Natural killer cell (primary cell): ENCODE measurements around the gene PTGS2. TPM values are rescaled to one million over a fixed set of nuclear protein-coding genes. Genes with fewer than 3 reads are reported as not detected.

Experiments used
- ATAC-seq, 3 donors: fragments of 150-1000 bp in 2 of 3; fragments of 200-7000 bp in 1 of 3; cut with Tn5 transposase; 1 replicate in 1 of 3; 2 replicates in 2 of 3; pipeline ENCODE4 v1.10.0; 2021; ENCODE audit warnings: mild to moderate bottlenecking in 2 of 3, moderate library complexity in 2 of 3
- DNase-seq, 2 donors: peaks; one replicate each; pipeline versions ENCODE4 v3.0.0 to v3.0.0-alpha.2; 2013 to 2021; ENCODE audit warnings: mixed read lengths in 1 of 2
- H3K27ac ChIP-seq: one replicate; pipeline ENCODE4 v1.5.1; 2013; ENCODE audit warnings: mild to moderate bottlenecking, low read length
- H3K27me3 ChIP-seq: one replicate; pipeline ENCODE4 v1.6.1; 2013; ENCODE audit warnings: low read length; ENCODE audit not compliant: control insufficient read depth, insufficient read depth
- H3K36me3 ChIP-seq: one replicate; pipeline ENCODE4 v1.6.1; 2013; ENCODE audit warnings: low read length; ENCODE audit not compliant: control insufficient read depth, insufficient read depth
- H3K4me1 ChIP-seq: one replicate; pipeline ENCODE4 v1.6.1; 2013; ENCODE audit warnings: low read length; ENCODE audit not compliant: control insufficient read depth, insufficient read depth
- H3K4me3 ChIP-seq: one replicate; pipeline ENCODE4 v1.5.1; 2013; ENCODE audit warnings: low read length
- H3K9me3 ChIP-seq: one replicate; pipeline ENCODE4 v1.6.1; 2013; ENCODE audit warnings: low read length; ENCODE audit not compliant: control insufficient read depth, insufficient read depth
- H3K27ac Mint-ChIP-seq, 2 donors: one replicate each; pipeline ENCODE4 v1.8.0; 2022; ENCODE audit warnings: mild to moderate bottlenecking in 2 of 2, mixed read lengths in 2 of 2, moderate library complexity in 1 of 2
- H3K27me3 Mint-ChIP-seq, 2 donors: one replicate each; pipeline ENCODE4 v1.8.0; 2022; ENCODE audit warnings: low read depth in 2 of 2, mixed read lengths in 2 of 2
- H3K36me3 Mint-ChIP-seq: one replicate; pipeline ENCODE4 v1.8.0; 2022; ENCODE audit warnings: mixed read lengths
- H3K4me1 Mint-ChIP-seq, 2 donors: one replicate each; pipeline ENCODE4 v1.8.0; 2022; ENCODE audit warnings: mixed read lengths in 2 of 2
- H3K4me3 Mint-ChIP-seq: one replicate; pipeline ENCODE4 v1.8.0; 2022; ENCODE audit warnings: mild to moderate bottlenecking, moderate library complexity, mixed read lengths
- H3K9me3 Mint-ChIP-seq, 2 donors: one replicate each; pipeline ENCODE4 v1.8.0; 2022; ENCODE audit warnings: mixed read lengths in 2 of 2
- WGBS: methylation state at CpG from one replicate; pipeline ENCODE4 v1.1.7; 2013; ENCODE audit warnings: missing lambda C conversion rate; ENCODE audit not compliant: insufficient coverage; 5-methylcytosine and 5-hydroxymethylcytosine counted together
- intact Hi-C: fragments of 100-400 bp; cut with micrococcal nuclease; formaldehyde crosslinking; loops from one replicate; pipeline ENCODE4 v1.14.2; 2022
- total RNA-seq, 4 donors: library from RNA; stranded (reverse); fragments of 120-200 nt in 1 of 4; gene quantifications; one replicate each; pipeline versions ENCODE4 v1.2.3 to v1.2.4, GENCODE V29; 2013 to 2022
- TF ChIP-seq, protein P1 (sequence below): fragments of 200-600 bp; IDR thresholded peaks from one replicate; pipeline ENCODE4 v1.8.0; 2022; ENCODE audit warnings: antibody characterized with exemption

Gene PTGS2
- total RNA-seq, 3 donors from 2014 or later (not counting 1 experiment from before 2014, with no cell fraction given): 4.0 to 32.8 (median 6.9) TPM

DNA sequence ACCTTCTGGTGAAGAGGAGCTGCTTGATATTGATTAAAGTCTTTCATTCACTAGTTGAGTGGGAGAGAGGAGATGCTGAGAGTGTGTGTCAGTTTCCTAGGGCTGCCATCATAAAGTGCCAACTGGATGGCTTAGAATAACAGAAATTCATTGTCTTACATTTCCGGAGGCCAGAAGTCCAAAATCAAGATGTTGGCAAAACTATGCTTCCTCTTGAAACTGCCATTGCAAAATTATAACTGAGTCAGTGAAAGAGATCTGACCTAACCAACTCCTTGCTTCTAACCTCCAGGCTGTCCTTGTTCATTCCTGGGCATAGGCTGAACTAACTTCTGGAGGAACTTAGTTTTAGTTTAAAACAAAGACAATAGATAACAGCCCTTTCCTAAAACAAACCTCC is 47.1 kb downstream of the PTGS2 start:
- Histone ChIP-seq H3K27ac (no peak overlapping the region), H3K27me3 (no peaks in the 10 kb centered on the region), H3K4me3 (no peak overlapping the region), H3K9me3 (no peaks in the 10 kb centered on the region), H3K36me3 (no peaks in the 10 kb centered on the region), H3K4me1 (peaks cover 3% of the 10 kb centered on the region)
- intact Hi-C loops: no loop called here
- H3K27ac Mint-ChIP-seq: no peak overlapping the region
- H3K9me3 Mint-ChIP-seq: no peaks in the 10 kb centered on the region
- TF ChIP-seq, protein P1, sequence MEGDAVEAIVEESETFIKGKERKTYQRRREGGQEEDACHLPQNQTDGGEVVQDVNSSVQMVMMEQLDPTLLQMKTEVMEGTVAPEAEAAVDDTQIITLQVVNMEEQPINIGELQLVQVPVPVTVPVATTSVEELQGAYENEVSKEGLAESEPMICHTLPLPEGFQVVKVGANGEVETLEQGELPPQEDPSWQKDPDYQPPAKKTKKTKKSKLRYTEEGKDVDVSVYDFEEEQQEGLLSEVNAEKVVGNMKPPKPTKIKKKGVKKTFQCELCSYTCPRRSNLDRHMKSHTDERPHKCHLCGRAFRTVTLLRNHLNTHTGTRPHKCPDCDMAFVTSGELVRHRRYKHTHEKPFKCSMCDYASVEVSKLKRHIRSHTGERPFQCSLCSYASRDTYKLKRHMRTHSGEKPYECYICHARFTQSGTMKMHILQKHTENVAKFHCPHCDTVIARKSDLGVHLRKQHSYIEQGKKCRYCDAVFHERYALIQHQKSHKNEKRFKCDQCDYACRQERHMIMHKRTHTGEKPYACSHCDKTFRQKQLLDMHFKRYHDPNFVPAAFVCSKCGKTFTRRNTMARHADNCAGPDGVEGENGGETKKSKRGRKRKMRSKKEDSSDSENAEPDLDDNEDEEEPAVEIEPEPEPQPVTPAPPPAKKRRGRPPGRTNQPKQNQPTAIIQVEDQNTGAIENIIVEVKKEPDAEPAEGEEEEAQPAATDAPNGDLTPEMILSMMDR: no peak
- WGBS: 94% methylated on average over 1 of the region's 1 CpG
- no peaks in the 10 kb centered on the region for H3K4me1 Mint-ChIP-seq
- DNase-seq: no peak
- H3K4me3 Mint-ChIP-seq: no peak overlapping the region
- no peaks in the 10 kb centered on the region for H3K36me3 Mint-ChIP-seq
- no peaks in the 10 kb centered on the region for H3K27me3 Mint-ChIP-seq
- ATAC-seq: no peak

DNA sequence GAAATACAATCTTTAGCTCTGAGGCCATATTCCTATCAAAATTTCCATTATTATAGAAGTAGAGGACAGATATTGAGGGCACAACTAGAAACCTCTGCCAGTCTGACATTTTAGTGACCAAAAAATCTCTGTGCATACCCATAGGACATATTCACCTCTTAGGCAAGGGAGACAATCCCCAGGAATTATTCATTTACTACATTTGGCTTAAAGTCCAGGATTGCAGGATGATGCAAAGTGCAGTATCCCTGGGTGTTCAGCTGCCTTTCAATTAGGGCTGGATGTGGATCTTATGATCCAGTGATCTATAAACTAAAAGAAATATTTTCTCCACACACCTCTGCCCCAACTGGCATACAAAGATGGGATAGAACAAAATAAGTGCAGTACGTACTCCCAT is 50.9 kb downstream of the PTGS2 start:
- H3K4me1 ChIP-seq: peaks cover 3% of the 10 kb centered on the region
- H3K27me3 Mint-ChIP-seq: no peaks in the 10 kb centered on the region
- 100% methylated on average over 1 of the region's 1 CpG for WGBS
- H3K4me1 Mint-ChIP-seq: no peaks in the 10 kb centered on the region
- no peak overlapping the region for H3K27ac Mint-ChIP-seq
- H3K9me3 Mint-ChIP-seq: no peaks in the 10 kb centered on the region
- ATAC-seq (no peak), DNase-seq (no peak)
- intact Hi-C loops: no loop called here
- H3K27me3 ChIP-seq: no peaks in the 10 kb centered on the region
- H3K9me3 ChIP-seq: no peaks in the 10 kb centered on the region
- no peak overlapping the region for H3K4me3 ChIP-seq
- no peaks in the 10 kb centered on the region for H3K36me3 Mint-ChIP-seq
- TF ChIP-seq, protein P1: no peak
- no peak overlapping the region for H3K27ac ChIP-seq
- no peaks in the 10 kb centered on the region for H3K36me3 ChIP-seq
- H3K4me3 Mint-ChIP-seq: no peak overlapping the region

DNA sequence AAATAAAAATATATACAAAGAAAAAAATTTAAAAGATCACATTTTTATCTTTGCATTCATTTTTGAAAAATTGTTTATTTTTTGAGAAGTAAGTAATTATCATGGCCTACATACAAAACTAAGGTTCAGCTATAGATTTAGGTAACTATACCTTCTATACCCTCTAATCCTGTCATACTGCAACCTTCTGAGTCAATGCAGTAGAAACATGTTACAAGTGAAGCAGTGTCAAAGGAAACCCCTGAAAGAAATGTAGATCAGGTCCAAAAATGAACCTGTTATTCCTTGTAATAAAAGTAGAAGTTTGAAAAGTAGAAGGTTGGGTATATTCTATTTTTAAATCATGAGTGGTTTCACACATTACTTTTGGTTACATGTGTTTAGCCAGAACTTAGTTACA is 51.3 kb downstream of the PTGS2 start:
- Histone ChIP-seq H3K4me3 (no peak overlapping the region), H3K4me1 (peaks cover 3% of the 10 kb centered on the region), H3K36me3 (no peaks in the 10 kb centered on the region), H3K27ac (no peak overlapping the region), H3K9me3 (no peaks in the 10 kb centered on the region), H3K27me3 (no peaks in the 10 kb centered on the region)
- Mint-ChIP-seq H3K27me3 (no peaks in the 10 kb centered on the region), H3K4me3 (no peak overlapping the region), H3K36me3 (no peaks in the 10 kb centered on the region), H3K4me1 (no peaks in the 10 kb centered on the region), H3K27ac (no peak overlapping the region), H3K9me3 (no peaks in the 10 kb centered on the region)
- ATAC-seq (no peak), DNase-seq (no peak)
- intact Hi-C loops: no loop called here
- TF ChIP-seq, protein P1: no peak

DNA sequence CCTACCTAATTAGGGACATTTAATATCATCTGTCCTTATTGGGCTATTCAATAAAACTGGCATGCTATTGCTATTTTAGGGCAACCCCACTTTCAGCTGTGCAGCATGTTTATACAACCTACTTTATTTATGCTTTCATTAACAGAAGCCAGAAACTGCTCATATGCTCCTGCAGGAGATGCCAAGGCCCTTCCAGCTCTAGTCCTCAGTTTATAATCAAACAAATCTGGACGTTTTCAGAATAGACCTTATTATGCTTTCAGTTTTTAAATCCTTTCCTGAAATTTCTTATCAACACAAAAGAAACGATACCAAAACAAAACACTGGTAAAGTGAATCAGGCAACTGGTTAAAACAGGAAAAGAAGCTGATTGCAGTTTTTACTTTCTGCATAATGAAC is 53.2 kb downstream of the PTGS2 start:
- TF ChIP-seq, protein P1: no peak
- no peaks in the 10 kb centered on the region for H3K9me3 Mint-ChIP-seq
- WGBS: 6% methylated on average over 1 of the region's 2 CpGs
- peaks cover 3% of the 10 kb centered on the region for H3K4me1 ChIP-seq
- no peaks in the 10 kb centered on the region for H3K9me3 ChIP-seq
- H3K4me3 ChIP-seq: no peak overlapping the region
- intact Hi-C loops: no loop called here
- peaks cover 0 to 5% of the 10 kb centered on the region in 2 donors for H3K4me1 Mint-ChIP-seq
- H3K36me3 Mint-ChIP-seq: no peaks in the 10 kb centered on the region
- ATAC-seq (no peak), DNase-seq (no peak)
- no peak overlapping the region for H3K27ac Mint-ChIP-seq
- H3K27me3 Mint-ChIP-seq: no peaks in the 10 kb centered on the region
- H3K4me3 Mint-ChIP-seq: no peak overlapping the region
- H3K27me3 ChIP-seq: no peaks in the 10 kb centered on the region
- H3K27ac ChIP-seq: no peak overlapping the region
- H3K36me3 ChIP-seq: no peaks in the 10 kb centered on the region
